Measurements from ENCODE around the gene VSIR.

DNA sequence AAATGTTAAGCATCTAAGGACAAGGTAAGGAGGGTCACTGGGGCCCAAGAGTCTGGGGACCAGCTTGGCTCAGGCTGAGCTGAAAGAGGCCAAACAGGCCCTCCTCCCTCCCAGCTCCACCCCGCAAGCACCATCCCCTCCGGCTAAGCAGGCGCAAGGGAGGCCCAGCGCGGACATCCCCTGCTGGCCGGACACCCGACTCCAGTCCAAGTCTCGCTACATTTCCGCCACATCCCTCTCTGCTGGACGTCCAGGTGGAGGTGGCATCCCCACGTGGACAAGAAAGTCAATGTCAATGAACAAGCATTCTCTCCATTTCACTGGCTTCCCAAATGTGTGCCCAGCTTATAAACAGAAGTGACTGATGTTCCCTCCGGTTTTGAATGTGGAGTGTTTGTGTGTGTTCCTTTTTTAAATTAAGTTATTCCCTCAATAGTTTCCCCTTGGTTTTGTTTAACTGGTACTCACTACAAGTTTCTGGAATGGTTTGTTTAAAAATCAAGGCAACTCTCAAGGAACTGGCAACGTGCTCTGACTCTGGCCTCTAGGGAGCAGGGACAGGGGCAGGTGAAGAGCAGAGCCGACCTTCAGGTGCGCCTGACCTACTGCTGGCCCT lies 42.3 kb upstream of the VSIR start:
- TF ChIP-seq EZH2 (IDR thresholded peaks at IDR 0.05; ENCODE audit: insufficient read depth, poor library complexity, severe bottlenecking) = no peak
- TF ChIP-seq EZH2phosphoT487 (IDR thresholded peaks at IDR 0.05; ENCODE audit: insufficient read depth, low read depth) = no peak

Data from GM23248 (cell line).